LNCaP clone FGC (cell line): ENCODE measurements around the gene AKAP7.
"Not testable (repeated sequence)": the region's sequence is repeated elsewhere in the genome, so short reads cannot be mapped to it uniquely, and the experiment has no call there.

ENCODE experiments used
- DNase-seq: peaks from one replicate; pipeline ENCODE4 v3.0.0-alpha.2; 2011; ENCODE audit warnings: low read depth
- H3K4me3 ChIP-seq: 2 replicates; pipeline ENCODE4 v1.5.1; 2011; ENCODE audit warnings: mild to moderate bottlenecking, low read depth, low read length, control low read depth
- CTCF ChIP-seq: IDR thresholded peaks from 2 replicates; pipeline ENCODE4 v1.5.1; 2012; ENCODE audit warnings: mild to moderate bottlenecking; ENCODE audit not compliant: control insufficient read depth, insufficient read depth; ENCODE audit errors: extremely low read depth

Gene AKAP7

GRCh38 chr6:131317516-131317915 lies 182.2 kb downstream of the AKAP7 start:
- no peak for DNase-seq
- H3K4me3 ChIP-seq: no peak overlapping the region
- no peak for TF ChIP-seq CTCF

- no peak overlapping the region for H3K4me3 ChIP-seq
- TF ChIP-seq CTCF: no peak
- DNase-seq: no peak
Measured at GRCh38 chr6:131321589-131321988, 186.3 kb downstream of the AKAP7 start.

GRCh38 chr6:131322125-131322524 lies 186.9 kb downstream of the AKAP7 start:
- DNase-seq: no peak
- TF ChIP-seq CTCF: no peak
- no peak overlapping the region for H3K4me3 ChIP-seq

- not testable (repeated sequence) for DNase-seq, H3K4me3 ChIP-seq
Measured at GRCh38 chr6:131325669-131326068, 190.4 kb downstream of the AKAP7 start.

GRCh38 chr6:131328727-131329126 lies 193.5 kb downstream of the AKAP7 start:
- not testable (repeated sequence) for DNase-seq, H3K4me3 ChIP-seq

GRCh38 chr6:131331151-131331550 lies 195.9 kb downstream of the AKAP7 start:
- no peak for DNase-seq
- H3K4me3 ChIP-seq: no peak overlapping the region
- no peak for TF ChIP-seq CTCF

GRCh38 chr6:131331873-131332781 lies 196.9 kb downstream of the AKAP7 start:
- no peak overlapping the region for H3K4me3 ChIP-seq
- no peak for TF ChIP-seq CTCF
- DNase-seq: no peak
